K562 (cell line): ENCODE measurements around the gene OPA3. TPM values are rescaled to one million over a fixed set of nuclear protein-coding genes. Genes with fewer than 3 reads are reported as not detected.

Source experiments
- BCOR ChIP-seq: fragments of 450-650 bp; IDR thresholded peaks from 2 replicates; pipeline ENCODE4 v1.6.1; 2016
- C11orf30 ChIP-seq: fragments of 450-650 bp; IDR thresholded peaks from 2 replicates; pipeline ENCODE4 v1.6.1; 2016; ENCODE audit warnings: low read depth, mild to moderate bottlenecking
- CBFA2T2 ChIP-seq: fragments of 450-650 bp; conservative IDR thresholded peaks from 2 replicates; pipeline ENCODE4 v1.6.1; 2017; ENCODE audit warnings: mild to moderate bottlenecking
- CSDE1 ChIP-seq, 2 experiments: fragments of 450-650 bp; IDR thresholded peaks; 2 replicates each; pipeline ENCODE4 v1.6.1; 2016; ENCODE audit warnings: mild to moderate bottlenecking in 1 of 2
- DIDO1 ChIP-seq: fragments of 450-650 bp; IDR thresholded peaks from 2 replicates; pipeline ENCODE4 v1.6.1; 2016; ENCODE audit warnings: low read depth, missing biosample characterization, missing genetic modification characterization
- DMBX1 ChIP-seq: fragments of 250-450 bp; sonication (Bioruptor Pico); IDR thresholded peaks from 2 replicates; pipeline ENCODE4 v1.8.0; 2022; ENCODE audit warnings: inconsistent platforms, mild to moderate bottlenecking, moderate library complexity, borderline replicate concordance
- HDAC3 ChIP-seq: fragments of 450-650 bp; IDR thresholded peaks from 2 replicates; pipeline ENCODE4 v1.6.1; 2018; ENCODE audit warnings: borderline replicate concordance, mild to moderate bottlenecking, moderate library complexity; ENCODE audit not compliant: partially characterized antibody
- NEUROD1 ChIP-seq: fragments of 150-350 bp; IDR thresholded peaks from 2 replicates; pipeline ENCODE4 v1.6.1; 2014; ENCODE audit warnings: borderline replicate concordance, low read length, low read depth; ENCODE audit not compliant: partially characterized antibody
- SIN3B ChIP-seq: fragments of 450-650 bp; IDR thresholded peaks from 2 replicates; pipeline ENCODE4 v1.6.1; 2017; ENCODE audit warnings: low read depth, mild to moderate bottlenecking, moderate library complexity
- TRIM24 ChIP-seq, 2 experiments: fragments of 450-650 bp; IDR thresholded peaks; 2 replicates each; pipeline ENCODE4 v1.6.1; 2016
- ZNF282 ChIP-seq: sonication (generic); formaldehyde crosslinking; IDR thresholded peaks from 2 replicates; pipeline ENCODE4 v1.8.1; 2023; ENCODE audit warnings: missing genetic modification reagents
- ZNF589 ChIP-seq: fragments of 200-800 bp; sonication (Bioruptor generic); IDR thresholded peaks from 2 replicates; pipeline ENCODE4 v1.6.1; 2016; ENCODE audit warnings: low read depth, missing genetic modification characterization, missing compliant biosample characterization
- polyA plus RNA-seq, 8 experiments: library from polyadenylated mRNA; depleted of rRNA in 4 of 8; stranded (reverse) in 5 of 8; unstranded in 3 of 8; fragments of >200 nt; fragmentation: Nextera tagmentation in 2 of 8; fragmentation: Illumina TruSeq in 1 of 8; extraction: Ambion mirVana in 2 of 8; extraction: Trizol in 1 of 8; gene quantifications; 2 replicates each; pipeline versions ENCODE4 v1.2.1 to v1.2.3, GENCODE V29; 2011 to 2014; ENCODE audit warnings: inconsistent platforms in 1 of 8, missing spikeins in 1 of 8
- total RNA-seq, 7 experiments: library from RNA; depleted of rRNA in 6 of 7; stranded (reverse); fragments of >200 nt in 6 of 7; fragmentation: Illumina TruSeq in 2 of 7; extraction: Trizol in 2 of 7; gene quantifications; 2 replicates each; pipeline versions ENCODE4 v1.2.1 to v1.2.3, GENCODE V29; 2011 to 2021; ENCODE audit warnings: low replicate concordance in 1 of 7
- TF ChIP-seq, protein P1 (sequence below): sonication (generic); formaldehyde crosslinking; IDR thresholded peaks from 2 replicates; pipeline ENCODE4 v1.8.0; 2022; ENCODE audit warnings: mild to moderate bottlenecking, low read depth, missing genetic modification reagents
- TF ChIP-seq, protein P2 (sequence below): fragments of 200-800 bp; sonication (Bioruptor generic); IDR thresholded peaks from 2 replicates; pipeline ENCODE4 v1.6.1; 2017; ENCODE audit warnings: missing genetic modification characterization, missing compliant biosample characterization
- TF ChIP-seq, protein P3 (sequence below): fragments of 450-650 bp; IDR thresholded peaks from 2 replicates; pipeline ENCODE4 v1.6.1; 2018; ENCODE audit not compliant: partially characterized antibody
- TF ChIP-seq, protein P4 (sequence below): fragments of 150-350 bp; conservative IDR thresholded peaks from 2 replicates; pipeline ENCODE4 v1.6.1; 2014; ENCODE audit warnings: low read length

OPA3 gene
- total and polyA plus RNA-seq, 9 of the 15 experiments (the other 6 are each of a cell fraction or from before 2014, with no cell fraction given), result 1.4 to 18.8 (median 9.0) TPM

DNA sequence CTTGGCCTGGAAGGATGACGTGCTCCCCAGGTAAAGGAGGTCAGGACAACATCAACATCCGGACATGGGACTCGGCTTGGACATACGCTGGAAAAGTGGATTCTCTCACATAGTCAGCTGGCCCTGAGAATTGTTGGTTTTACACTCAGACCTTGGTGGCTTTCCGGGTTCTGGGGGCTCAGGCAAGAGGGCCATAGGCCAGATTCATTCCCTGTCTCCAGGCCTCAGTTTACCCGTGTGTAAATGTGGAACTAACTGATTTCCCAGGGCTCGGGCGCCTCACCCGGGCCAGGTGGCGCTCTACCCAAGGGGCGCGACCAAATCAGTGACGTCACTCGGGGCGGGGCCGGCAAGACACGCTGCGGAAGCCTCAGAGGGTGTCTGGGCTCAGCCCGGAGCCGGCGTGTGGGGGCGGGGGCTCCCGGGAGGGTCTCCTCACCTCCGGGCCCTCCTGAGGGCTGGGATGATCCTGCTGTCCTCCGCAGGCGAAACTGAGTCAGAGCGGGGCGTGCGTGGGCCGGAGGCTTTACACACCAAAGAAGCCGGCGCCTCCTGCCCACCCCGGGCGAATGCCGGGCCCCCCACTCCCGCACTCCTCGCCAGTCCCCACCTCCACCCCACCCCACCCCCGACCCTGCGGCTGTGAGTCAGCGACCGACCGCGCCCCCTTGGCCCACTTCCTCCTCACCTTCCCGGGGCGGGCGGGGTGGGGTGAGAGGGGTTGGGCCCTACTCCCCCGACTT lies 78.2 kb downstream of the OPA3 start (continued):
- TF ChIP-seq, protein P1, sequence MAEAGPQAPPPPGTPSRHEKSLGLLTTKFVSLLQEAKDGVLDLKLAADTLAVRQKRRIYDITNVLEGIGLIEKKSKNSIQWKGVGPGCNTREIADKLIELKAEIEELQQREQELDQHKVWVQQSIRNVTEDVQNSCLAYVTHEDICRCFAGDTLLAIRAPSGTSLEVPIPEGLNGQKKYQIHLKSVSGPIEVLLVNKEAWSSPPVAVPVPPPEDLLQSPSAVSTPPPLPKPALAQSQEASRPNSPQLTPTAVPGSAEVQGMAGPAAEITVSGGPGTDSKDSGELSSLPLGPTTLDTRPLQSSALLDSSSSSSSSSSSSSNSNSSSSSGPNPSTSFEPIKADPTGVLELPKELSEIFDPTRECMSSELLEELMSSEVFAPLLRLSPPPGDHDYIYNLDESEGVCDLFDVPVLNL (CRISPR knock-in tag), result no peak
- TF ChIP-seq BCOR (peak; percentile 96), CBFA2T2 (no peak), SIN3B (peak; percentile 53; the same call in 1 of the 2 replicates), TRIM24 (IDR thresholded peaks at IDR 0.05) (no peak), C11orf30 (0 out of 2 replicates have a peak, but pooled peaks have one; percentile 30), ZNF282 (no peak), CSDE1 (IDR thresholded peaks at IDR 0.05) (no peak), DIDO1 (tag) (peak; percentile 31; the same call in 1 of the 2 replicates), ZNF589 (peak; percentile 86), NEUROD1 (peak; percentile 17), HDAC3 (peak; percentile 54), DMBX1 (CRISPR knock-in tag) (0 out of 2 replicates have a peak, but pooled peaks have one; percentile 43)
- TF ChIP-seq, protein P2, sequence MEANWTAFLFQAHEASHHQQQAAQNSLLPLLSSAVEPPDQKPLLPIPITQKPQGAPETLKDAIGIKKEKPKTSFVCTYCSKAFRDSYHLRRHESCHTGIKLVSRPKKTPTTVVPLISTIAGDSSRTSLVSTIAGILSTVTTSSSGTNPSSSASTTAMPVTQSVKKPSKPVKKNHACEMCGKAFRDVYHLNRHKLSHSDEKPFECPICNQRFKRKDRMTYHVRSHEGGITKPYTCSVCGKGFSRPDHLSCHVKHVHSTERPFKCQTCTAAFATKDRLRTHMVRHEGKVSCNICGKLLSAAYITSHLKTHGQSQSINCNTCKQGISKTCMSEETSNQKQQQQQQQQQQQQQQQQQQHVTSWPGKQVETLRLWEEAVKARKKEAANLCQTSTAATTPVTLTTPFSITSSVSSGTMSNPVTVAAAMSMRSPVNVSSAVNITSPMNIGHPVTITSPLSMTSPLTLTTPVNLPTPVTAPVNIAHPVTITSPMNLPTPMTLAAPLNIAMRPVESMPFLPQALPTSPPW, result peak; percentile 96
- TF ChIP-seq, protein P3, sequence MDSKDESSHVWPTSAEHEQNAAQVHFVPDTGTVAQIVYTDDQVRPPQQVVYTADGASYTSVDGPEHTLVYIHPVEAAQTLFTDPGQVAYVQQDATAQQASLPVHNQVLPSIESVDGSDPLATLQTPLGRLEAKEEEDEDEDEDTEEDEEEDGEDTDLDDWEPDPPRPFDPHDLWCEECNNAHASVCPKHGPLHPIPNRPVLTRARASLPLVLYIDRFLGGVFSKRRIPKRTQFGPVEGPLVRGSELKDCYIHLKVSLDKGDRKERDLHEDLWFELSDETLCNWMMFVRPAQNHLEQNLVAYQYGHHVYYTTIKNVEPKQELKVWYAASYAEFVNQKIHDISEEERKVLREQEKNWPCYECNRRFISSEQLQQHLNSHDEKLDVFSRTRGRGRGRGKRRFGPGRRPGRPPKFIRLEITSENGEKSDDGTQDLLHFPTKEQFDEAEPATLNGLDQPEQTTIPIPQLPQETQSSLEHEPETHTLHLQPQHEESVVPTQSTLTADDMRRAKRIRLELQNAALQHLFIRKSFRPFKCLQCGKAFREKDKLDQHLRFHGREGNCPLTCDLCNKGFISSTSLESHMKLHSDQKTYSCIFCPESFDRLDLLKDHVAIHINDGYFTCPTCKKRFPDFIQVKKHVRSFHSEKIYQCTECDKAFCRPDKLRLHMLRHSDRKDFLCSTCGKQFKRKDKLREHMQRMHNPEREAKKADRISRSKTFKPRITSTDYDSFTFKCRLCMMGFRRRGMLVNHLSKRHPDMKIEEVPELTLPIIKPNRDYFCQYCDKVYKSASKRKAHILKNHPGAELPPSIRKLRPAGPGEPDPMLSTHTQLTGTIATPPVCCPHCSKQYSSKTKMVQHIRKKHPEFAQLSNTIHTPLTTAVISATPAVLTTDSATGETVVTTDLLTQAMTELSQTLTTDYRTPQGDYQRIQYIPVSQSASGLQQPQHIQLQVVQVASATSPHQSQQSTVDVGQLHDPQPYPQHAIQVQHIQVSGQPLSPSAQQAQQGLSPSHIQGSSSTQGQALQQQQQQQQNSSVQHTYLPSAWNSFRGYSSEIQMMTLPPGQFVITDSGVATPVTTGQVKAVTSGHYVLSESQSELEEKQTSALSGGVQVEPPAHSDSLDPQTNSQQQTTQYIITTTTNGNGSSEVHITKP, result peak; percentile 45
- TF ChIP-seq, protein P4, sequence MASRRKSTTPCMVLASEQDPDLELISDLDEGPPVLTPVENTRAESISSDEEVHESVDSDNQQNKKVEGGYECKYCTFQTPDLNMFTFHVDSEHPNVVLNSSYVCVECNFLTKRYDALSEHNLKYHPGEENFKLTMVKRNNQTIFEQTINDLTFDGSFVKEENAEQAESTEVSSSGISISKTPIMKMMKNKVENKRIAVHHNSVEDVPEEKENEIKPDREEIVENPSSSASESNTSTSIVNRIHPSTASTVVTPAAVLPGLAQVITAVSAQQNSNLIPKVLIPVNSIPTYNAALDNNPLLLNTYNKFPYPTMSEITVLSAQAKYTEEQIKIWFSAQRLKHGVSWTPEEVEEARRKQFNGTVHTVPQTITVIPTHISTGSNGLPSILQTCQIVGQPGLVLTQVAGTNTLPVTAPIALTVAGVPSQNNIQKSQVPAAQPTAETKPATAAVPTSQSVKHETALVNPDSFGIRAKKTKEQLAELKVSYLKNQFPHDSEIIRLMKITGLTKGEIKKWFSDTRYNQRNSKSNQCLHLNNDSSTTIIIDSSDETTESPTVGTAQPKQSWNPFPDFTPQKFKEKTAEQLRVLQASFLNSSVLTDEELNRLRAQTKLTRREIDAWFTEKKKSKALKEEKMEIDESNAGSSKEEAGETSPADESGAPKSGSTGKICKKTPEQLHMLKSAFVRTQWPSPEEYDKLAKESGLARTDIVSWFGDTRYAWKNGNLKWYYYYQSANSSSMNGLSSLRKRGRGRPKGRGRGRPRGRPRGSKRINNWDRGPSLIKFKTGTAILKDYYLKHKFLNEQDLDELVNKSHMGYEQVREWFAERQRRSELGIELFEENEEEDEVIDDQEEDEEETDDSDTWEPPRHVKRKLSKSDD, result no peak; the same call in 1 of the 2 replicates
